CD4-positive, alpha-beta T cell (primary cell): ENCODE data around the gene ENC1. TPM values are rescaled to one million over a fixed set of nuclear protein-coding genes. Genes with fewer than 3 reads are reported as not detected.

Source experiments
- ATAC-seq: fragments of 200-7000 bp; cut with Tn5 transposase; one replicate; pipeline ENCODE4 v1.10.0; 2022; ENCODE audit warnings: mild to moderate bottlenecking; ENCODE audit not compliant: poor library complexity
- CTCF ChIA-PET: fragments of 350-600 bp; sonication (Branson Sonifier 250); formaldehyde crosslinking; loops from one replicate; lab custom pipeline; 2021; ENCODE audit warnings: antibody characterized with exemption, inconsistent platforms; lab: Charles Lee
- POLR2A ChIA-PET: fragments of 350-600 bp; sonication (Branson Sonifier 250); formaldehyde crosslinking; loops from one replicate; lab custom pipeline; 2021; ENCODE audit warnings: antibody characterized with exemption, inconsistent platforms; lab: Charles Lee
- DNase-seq, 14 experiments: peaks; one replicate each; pipeline ENCODE4 v3.0.0-alpha.2; 2013 to 2020; ENCODE audit warnings: mixed read lengths in 2 of 14
- H3K27ac ChIP-seq, 2 donors: one replicate each; pipeline versions ENCODE4 v1.5.1 to v1.7.0; 2013; ENCODE audit warnings: low read length in 2 of 2, low read depth in 1 of 2, mild to moderate bottlenecking in 1 of 2
- H3K27me3 ChIP-seq, 2 experiments: 1 replicate in 1 of 2; 2 replicates in 1 of 2; pipeline versions ENCODE4 v1.6.1 to v1.7.0; 2013; ENCODE audit warnings: low read length in 2 of 2, control low read depth in 1 of 2, mild to moderate bottlenecking in 1 of 2, moderate library complexity in 1 of 2; ENCODE audit not compliant: insufficient read depth in 2 of 2, control insufficient read depth in 1 of 2
- H3K36me3 ChIP-seq: one replicate; pipeline ENCODE4 v1.6.1; 2013; ENCODE audit warnings: low read length, control low read depth; ENCODE audit not compliant: insufficient read depth
- H3K4me1 ChIP-seq: one replicate; pipeline ENCODE4 v1.6.1; 2013; ENCODE audit warnings: low read length, control low read depth; ENCODE audit not compliant: insufficient read depth
- H3K4me3 ChIP-seq: one replicate; pipeline ENCODE4 v1.5.1; 2013; ENCODE audit warnings: mild to moderate bottlenecking, low read length, moderate library complexity
- H3K9me3 ChIP-seq, 2 experiments: 1 replicate in 1 of 2; 2 replicates in 1 of 2; pipeline versions ENCODE4 v1.6.1 to v1.7.0; 2013; ENCODE audit warnings: low read length in 2 of 2, mild to moderate bottlenecking in 2 of 2, control low read depth in 1 of 2, moderate library complexity in 1 of 2; ENCODE audit not compliant: control insufficient read depth in 1 of 2, insufficient read depth in 1 of 2
- H3K27ac Mint-ChIP-seq: one replicate; pipeline ENCODE4 v1.8.0; 2020; ENCODE audit warnings: mixed read lengths
- H3K27me3 Mint-ChIP-seq: one replicate; pipeline ENCODE4 v1.8.0; 2021; ENCODE audit warnings: mixed read lengths
- H3K36me3 Mint-ChIP-seq: one replicate; pipeline ENCODE4 v1.8.0; 2021; ENCODE audit warnings: low read depth, mixed read lengths
- H3K4me1 Mint-ChIP-seq: one replicate; pipeline ENCODE4 v1.8.0; 2021; ENCODE audit warnings: low read depth, mixed read lengths
- H3K4me3 Mint-ChIP-seq: one replicate; pipeline ENCODE4 v1.8.0; 2020; ENCODE audit warnings: mild to moderate bottlenecking, mixed read lengths
- H3K9me3 Mint-ChIP-seq: one replicate; pipeline ENCODE4 v1.8.0; 2020; ENCODE audit warnings: mixed read lengths
- CTCF ChIP-seq: fragments of 200-600 bp; IDR thresholded peaks from one replicate; pipeline ENCODE4 v1.8.0; 2022; ENCODE audit warnings: antibody characterized with exemption, mild to moderate bottlenecking
- intact Hi-C, 2 experiments: fragments of 100-400 bp; cut with DNase I in 1 of 2; cut with micrococcal nuclease in 1 of 2; formaldehyde crosslinking; loops; one replicate each; pipeline versions ENCODE4 v1.15.1 to v1.9.0; 2023 to 2025; cut with DNase I, micrococcal nuclease
- total RNA-seq, 174 experiments: library from RNA in 2 of 174; stranded (reverse) in 2 of 174; gene quantifications; one replicate each; pipeline ENCODE4 v1.2.3 and lab custom pipeline; 2021 to 2026

ENC1 gene
- total RNA-seq, 2 experiments from 2014 or later = 39.6 to 40.1 TPM

- H3K36me3 ChIP-seq = no peaks in the 10 kb centered on the region
- H3K4me3 ChIP-seq = no peak overlapping the region
- ChIA-PET CTCF (no interaction called here), POLR2A (no interaction called here)
- Mint-ChIP-seq H3K9me3 (no peaks in the 10 kb centered on the region), H3K4me3 (no peak overlapping the region), H3K4me1 (no peaks in the 10 kb centered on the region), H3K27ac (no peak overlapping the region), H3K27me3 (peaks cover 4% of the 10 kb centered on the region), H3K36me3 (no peaks in the 10 kb centered on the region)
- no peak for TF ChIP-seq CTCF
- no peaks in the 10 kb centered on the region for H3K9me3 ChIP-seq
- H3K27ac ChIP-seq = no peak overlapping the region
- peaks cover 0 to 3% of the 10 kb centered on the region in 2 experiments for H3K27me3 ChIP-seq
- DNase-seq = no peak
- intact Hi-C loops = no loop called here
- no peak for ATAC-seq
- H3K4me1 ChIP-seq = no peaks in the 10 kb centered on the region
These were observed 24.0 kb downstream of the ENC1 start for GRCh38 chr5:74616236-74617146.

GRCh38 chr5:74613283-74613682 lies 27.2 kb downstream of the ENC1 start:
- no peaks in the 10 kb centered on the region for H3K4me1 Mint-ChIP-seq
- no peaks in the 10 kb centered on the region for H3K36me3 Mint-ChIP-seq
- DNase-seq (peak in 2 of 14 experiments; percentile 16 to 17), ATAC-seq (no peak)
- Histone ChIP-seq H3K4me1 (no peaks in the 10 kb centered on the region), H3K36me3 (no peaks in the 10 kb centered on the region), H3K27ac (no peak overlapping the region), H3K4me3 (no peak overlapping the region), H3K9me3 (no peaks in the 10 kb centered on the region), H3K27me3 (peaks cover 0 to 3% of the 10 kb centered on the region in 2 experiments)
- ChIA-PET CTCF (no interaction called here), POLR2A (no interaction called here)
- H3K27ac Mint-ChIP-seq = no peak overlapping the region
- no peaks in the 10 kb centered on the region for H3K27me3 Mint-ChIP-seq
- no peak overlapping the region for H3K4me3 Mint-ChIP-seq
- intact Hi-C loops = no loop called here
- H3K9me3 Mint-ChIP-seq = no peaks in the 10 kb centered on the region
- no peak for TF ChIP-seq CTCF

- H3K27ac Mint-ChIP-seq = no peak overlapping the region
- TF ChIP-seq CTCF = no peak
- no peak for ATAC-seq
- H3K27me3 Mint-ChIP-seq = no peaks in the 10 kb centered on the region
- no peaks in the 10 kb centered on the region for H3K4me1 Mint-ChIP-seq
- Histone ChIP-seq H3K4me3 (no peak overlapping the region), H3K27ac (no peak overlapping the region), H3K36me3 (no peaks in the 10 kb centered on the region), H3K4me1 (no peaks in the 10 kb centered on the region), H3K27me3 (no peaks in the 10 kb centered on the region), H3K9me3 (no peaks in the 10 kb centered on the region)
- ChIA-PET POLR2A (no interaction called here), CTCF (no interaction called here)
- no peaks in the 10 kb centered on the region for H3K9me3 Mint-ChIP-seq
- H3K36me3 Mint-ChIP-seq = no peaks in the 10 kb centered on the region
- no peak for DNase-seq
- intact Hi-C loops = no loop called here
- no peak overlapping the region for H3K4me3 Mint-ChIP-seq
These were observed 28.5 kb downstream of the ENC1 start for GRCh38 chr5:74612045-74612444.
